HepG2 (cell line): Measurements from ENCODE around the gene FGFR3. TPM values are rescaled to one million over a fixed set of nuclear protein-coding genes. Genes with fewer than 3 reads are reported as not detected.

ENCODE experiments used
- GFI1 ChIP-seq: sonication (generic); formaldehyde crosslinking; IDR thresholded peaks from 2 replicates; pipeline ENCODE4 v1.5.0; 2020; ENCODE audit warnings: missing genetic modification reagents, mild to moderate bottlenecking, borderline replicate concordance
- HNRNPK ChIP-seq: fragments of 200-400 bp; formaldehyde crosslinking; IDR thresholded peaks from 2 replicates; pipeline ENCODE4 v1.6.1; 2018; ENCODE audit warnings: low read length, low read depth, moderate library complexity, mild to moderate bottlenecking; ENCODE audit not compliant: poor library complexity, severe bottlenecking
- KDM2A ChIP-seq: sonication (generic); formaldehyde crosslinking; IDR thresholded peaks from 2 replicates; pipeline ENCODE4 v1.4.0; 2020; ENCODE audit warnings: low read depth, missing genetic modification reagents, borderline replicate concordance
- KLF16 ChIP-seq, 2 experiments: sonication (generic) in 1 of 2; formaldehyde crosslinking in 1 of 2; IDR thresholded peaks; 2 replicates each; pipeline versions ENCODE4 v1.6.1 to v1.8.0; 2016 to 2023; ENCODE audit warnings: missing genetic modification reagents in 2 of 2, missing compliant biosample characterization in 1 of 2
- NR2F6 ChIP-seq, 2 experiments: IDR thresholded peaks; 2 replicates each; pipeline ENCODE4 v1.6.1; 2016; ENCODE audit warnings: antibody characterized with exemption in 1 of 2, mild to moderate bottlenecking in 1 of 2
- RARA ChIP-seq: IDR thresholded peaks from 2 replicates; pipeline ENCODE4 v1.6.1; 2016; ENCODE audit warnings: missing genetic modification reagents, missing compliant biosample characterization
- RBFOX2 ChIP-seq: fragments of 200-400 bp; formaldehyde crosslinking; IDR thresholded peaks from 2 replicates; pipeline ENCODE4 v1.6.1; 2017; ENCODE audit warnings: low read depth, mild to moderate bottlenecking, low read length
- SP5 ChIP-seq: IDR thresholded peaks from 2 replicates; pipeline ENCODE4 v1.6.1; 2016; ENCODE audit warnings: low read depth, borderline replicate concordance
- TCF12 ChIP-seq, 2 experiments: fragments of 450-650 bp in 1 of 2; sonication (generic) in 1 of 2; formaldehyde crosslinking in 1 of 2; IDR thresholded peaks; 2 replicates each; pipeline versions ENCODE4 v1.6.1 to v1.8.0; 2017 to 2022; ENCODE audit warnings: antibody characterized with exemption in 1 of 2, mild to moderate bottlenecking in 1 of 2, missing genetic modification reagents in 1 of 2, moderate library complexity in 1 of 2
- YEATS4 ChIP-seq: sonication (generic); formaldehyde crosslinking; IDR thresholded peaks from 2 replicates; pipeline ENCODE4 v1.4.0; 2020; ENCODE audit warnings: missing genetic modification reagents, borderline replicate concordance
- ZBTB7A ChIP-seq: sonication (generic); formaldehyde crosslinking; IDR thresholded peaks from 2 replicates; pipeline ENCODE4 v1.8.0; 2022; ENCODE audit warnings: mild to moderate bottlenecking, missing genetic modification reagents
- ZBTB7B ChIP-seq: sonication (generic); formaldehyde crosslinking; IDR thresholded peaks from 2 replicates; pipeline ENCODE4 v1.4.0; 2020; ENCODE audit warnings: missing genetic modification reagents
- ZC3H13 ChIP-seq: sonication (generic); formaldehyde crosslinking; IDR thresholded peaks from 2 replicates; pipeline ENCODE4 v1.8.1; 2023; ENCODE audit warnings: mild to moderate bottlenecking, missing genetic modification reagents, moderate library complexity
- ZNF614 ChIP-seq: IDR thresholded peaks from 2 replicates; pipeline ENCODE4 v1.6.1; 2018; ENCODE audit warnings: missing biosample characterization, missing genetic modification reagents, inconsistent platforms, borderline replicate concordance
- ZNF746 ChIP-seq: sonication (generic); formaldehyde crosslinking; IDR thresholded peaks from 2 replicates; pipeline ENCODE4 v1.8.0; 2022; ENCODE audit warnings: mild to moderate bottlenecking, missing genetic modification reagents
- polyA plus RNA-seq, 8 experiments: library from polyadenylated mRNA; depleted of rRNA in 3 of 8; stranded (reverse) in 7 of 8; unstranded in 1 of 8; fragments of >200 nt; fragmentation: Illumina TruSeq in 4 of 8; extraction: Trizol in 4 of 8; gene quantifications; 2 replicates each; pipeline versions ENCODE4 v1.2.1 to v1.2.3, GENCODE V29; 2011 to 2016; ENCODE audit warnings: low read depth in 4 of 8, missing spikeins in 1 of 8, mixed read lengths in 1 of 8; ENCODE audit not compliant: insufficient read depth in 1 of 8
- total RNA-seq, 5 experiments: library from RNA; depleted of rRNA; stranded (reverse); fragments of >200 nt; fragmentation: Illumina TruSeq; extraction: Trizol; gene quantifications; 2 replicates each; pipeline ENCODE4 v1.2.3, GENCODE V29; 2016; ENCODE audit warnings: low read depth in 1 of 5
- TF ChIP-seq, protein P1 (sequence below): sonication (generic); formaldehyde crosslinking; IDR thresholded peaks from 2 replicates; pipeline ENCODE4 v1.5.0; 2020; ENCODE audit warnings: mild to moderate bottlenecking, missing genetic modification reagents, moderate library complexity
- TF ChIP-seq, protein P2 (sequence below): sonication (generic); formaldehyde crosslinking; IDR thresholded peaks from 2 replicates; pipeline ENCODE4 v1.5.0; 2020; ENCODE audit warnings: missing genetic modification reagents
- TF ChIP-seq, protein P3 (sequence below): sonication (generic); formaldehyde crosslinking; IDR thresholded peaks from 2 replicates; pipeline ENCODE4 v1.4.0; 2020; ENCODE audit warnings: mild to moderate bottlenecking, missing genetic modification reagents
- TF ChIP-seq, protein P4 (sequence below): sonication (generic); formaldehyde crosslinking; IDR thresholded peaks from 2 replicates; pipeline ENCODE4 v1.8.1; 2023; ENCODE audit warnings: mild to moderate bottlenecking, moderate library complexity, missing genetic modification reagents

The FGFR3 gene
- total and polyA plus RNA-seq, 2 of the 13 experiments (the other 11 are each of a cell fraction or from before 2014, with no cell fraction given) = 103 to 109 TPM

DNA sequence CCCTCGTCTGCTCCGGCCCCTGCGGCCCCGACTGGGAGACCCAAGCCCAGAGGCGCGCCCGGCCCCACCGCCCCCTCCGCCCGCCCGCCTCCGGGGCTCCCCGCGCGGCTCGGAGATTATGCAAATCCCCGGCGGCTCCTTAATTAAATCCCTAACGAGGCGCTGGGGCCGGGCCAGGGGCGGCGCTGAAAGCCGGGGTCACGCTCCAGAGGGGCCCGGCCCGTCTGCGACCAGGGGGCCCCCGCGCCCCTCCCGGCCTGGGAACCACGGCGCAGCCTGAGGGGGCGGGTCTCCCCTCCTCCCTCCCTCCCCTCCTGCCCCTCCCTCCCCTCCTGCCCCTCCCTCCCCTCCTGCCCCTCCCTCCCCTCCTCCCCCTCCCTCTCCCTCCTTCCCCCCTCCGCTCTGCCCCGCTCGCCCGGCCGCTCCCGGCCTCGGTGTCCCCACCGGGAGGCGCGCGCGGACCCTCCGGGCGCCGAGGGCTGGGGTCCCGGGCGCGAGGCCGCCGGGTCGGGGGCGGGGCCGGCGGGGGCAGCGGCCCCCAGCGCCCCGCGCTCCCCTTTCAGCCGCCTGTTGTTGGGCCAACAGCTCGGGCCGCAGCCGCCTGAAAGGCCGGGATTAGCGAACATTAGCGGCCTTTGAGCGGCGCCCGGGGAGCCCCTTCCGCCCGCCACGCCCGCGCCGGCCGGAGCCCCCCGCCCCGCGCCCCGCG is 25.9 kb upstream of the FGFR3 start (continued):
- TF ChIP-seq, protein P1, sequence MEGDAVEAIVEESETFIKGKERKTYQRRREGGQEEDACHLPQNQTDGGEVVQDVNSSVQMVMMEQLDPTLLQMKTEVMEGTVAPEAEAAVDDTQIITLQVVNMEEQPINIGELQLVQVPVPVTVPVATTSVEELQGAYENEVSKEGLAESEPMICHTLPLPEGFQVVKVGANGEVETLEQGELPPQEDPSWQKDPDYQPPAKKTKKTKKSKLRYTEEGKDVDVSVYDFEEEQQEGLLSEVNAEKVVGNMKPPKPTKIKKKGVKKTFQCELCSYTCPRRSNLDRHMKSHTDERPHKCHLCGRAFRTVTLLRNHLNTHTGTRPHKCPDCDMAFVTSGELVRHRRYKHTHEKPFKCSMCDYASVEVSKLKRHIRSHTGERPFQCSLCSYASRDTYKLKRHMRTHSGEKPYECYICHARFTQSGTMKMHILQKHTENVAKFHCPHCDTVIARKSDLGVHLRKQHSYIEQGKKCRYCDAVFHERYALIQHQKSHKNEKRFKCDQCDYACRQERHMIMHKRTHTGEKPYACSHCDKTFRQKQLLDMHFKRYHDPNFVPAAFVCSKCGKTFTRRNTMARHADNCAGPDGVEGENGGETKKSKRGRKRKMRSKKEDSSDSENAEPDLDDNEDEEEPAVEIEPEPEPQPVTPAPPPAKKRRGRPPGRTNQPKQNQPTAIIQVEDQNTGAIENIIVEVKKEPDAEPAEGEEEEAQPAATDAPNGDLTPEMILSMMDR = peak; percentile 33; the same call in 1 of the 2 replicates
- TF ChIP-seq RBFOX2 (peak; percentile 50; the same call in 1 of the 2 replicates), ZNF746 (0 out of 2 replicates have a peak, but pooled peaks have one; percentile 19), ZC3H13 (CRISPR knock-in tag) (0 out of 2 replicates have a peak, but pooled peaks have one; percentile 2), ZNF614 (CRISPR knock-in tag) (no peak), HNRNPK (peak; percentile 99), KLF16 (CRISPR knock-in tag; IDR thresholded peaks at IDR 0.05) (0 out of 4 replicates have a peak, but pooled peaks of 1 of the 2 experiments have one; percentile 1), TCF12 (IDR thresholded peaks at IDR 0.05) (no peak), TCF12 (CRISPR knock-in tag; IDR thresholded peaks at IDR 0.05) (peak; percentile 13; the same call in 1 of the 2 replicates), GFI1 (CRISPR knock-in tag) (0 out of 2 replicates have a peak, but pooled peaks have one; percentile 0), SP5 (CRISPR knock-in tag) (peak; percentile 75), NR2F6 (IDR thresholded peaks at IDR 0.05) (no peak), NR2F6 (CRISPR knock-in tag; IDR thresholded peaks at IDR 0.05) (peak; percentile 56; the same call in 1 of the 2 replicates), ZBTB7B (CRISPR knock-in tag) (peak; percentile 7), KDM2A (CRISPR knock-in tag) (peak; percentile 2; the same call in 1 of the 2 replicates), RARA (CRISPR knock-in tag) (0 out of 2 replicates have a peak, but pooled peaks have one; percentile 11), ZBTB7A (CRISPR knock-in tag) (no peak), YEATS4 (CRISPR knock-in tag) (0 out of 2 replicates have a peak, but pooled peaks have one; percentile 3)
- TF ChIP-seq, protein P2, sequence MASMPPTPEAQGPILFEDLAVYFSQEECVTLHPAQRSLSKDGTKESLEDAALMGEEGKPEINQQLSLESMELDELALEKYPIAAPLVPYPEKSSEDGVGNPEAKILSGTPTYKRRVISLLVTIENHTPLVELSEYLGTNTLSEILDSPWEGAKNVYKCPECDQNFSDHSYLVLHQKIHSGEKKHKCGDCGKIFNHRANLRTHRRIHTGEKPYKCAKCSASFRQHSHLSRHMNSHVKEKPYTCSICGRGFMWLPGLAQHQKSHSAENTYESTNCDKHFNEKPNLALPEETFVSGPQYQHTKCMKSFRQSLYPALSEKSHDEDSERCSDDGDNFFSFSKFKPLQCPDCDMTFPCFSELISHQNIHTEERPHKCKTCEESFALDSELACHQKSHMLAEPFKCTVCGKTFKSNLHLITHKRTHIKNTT (CRISPR knock-in tag) = no peak
- TF ChIP-seq, protein P3, sequence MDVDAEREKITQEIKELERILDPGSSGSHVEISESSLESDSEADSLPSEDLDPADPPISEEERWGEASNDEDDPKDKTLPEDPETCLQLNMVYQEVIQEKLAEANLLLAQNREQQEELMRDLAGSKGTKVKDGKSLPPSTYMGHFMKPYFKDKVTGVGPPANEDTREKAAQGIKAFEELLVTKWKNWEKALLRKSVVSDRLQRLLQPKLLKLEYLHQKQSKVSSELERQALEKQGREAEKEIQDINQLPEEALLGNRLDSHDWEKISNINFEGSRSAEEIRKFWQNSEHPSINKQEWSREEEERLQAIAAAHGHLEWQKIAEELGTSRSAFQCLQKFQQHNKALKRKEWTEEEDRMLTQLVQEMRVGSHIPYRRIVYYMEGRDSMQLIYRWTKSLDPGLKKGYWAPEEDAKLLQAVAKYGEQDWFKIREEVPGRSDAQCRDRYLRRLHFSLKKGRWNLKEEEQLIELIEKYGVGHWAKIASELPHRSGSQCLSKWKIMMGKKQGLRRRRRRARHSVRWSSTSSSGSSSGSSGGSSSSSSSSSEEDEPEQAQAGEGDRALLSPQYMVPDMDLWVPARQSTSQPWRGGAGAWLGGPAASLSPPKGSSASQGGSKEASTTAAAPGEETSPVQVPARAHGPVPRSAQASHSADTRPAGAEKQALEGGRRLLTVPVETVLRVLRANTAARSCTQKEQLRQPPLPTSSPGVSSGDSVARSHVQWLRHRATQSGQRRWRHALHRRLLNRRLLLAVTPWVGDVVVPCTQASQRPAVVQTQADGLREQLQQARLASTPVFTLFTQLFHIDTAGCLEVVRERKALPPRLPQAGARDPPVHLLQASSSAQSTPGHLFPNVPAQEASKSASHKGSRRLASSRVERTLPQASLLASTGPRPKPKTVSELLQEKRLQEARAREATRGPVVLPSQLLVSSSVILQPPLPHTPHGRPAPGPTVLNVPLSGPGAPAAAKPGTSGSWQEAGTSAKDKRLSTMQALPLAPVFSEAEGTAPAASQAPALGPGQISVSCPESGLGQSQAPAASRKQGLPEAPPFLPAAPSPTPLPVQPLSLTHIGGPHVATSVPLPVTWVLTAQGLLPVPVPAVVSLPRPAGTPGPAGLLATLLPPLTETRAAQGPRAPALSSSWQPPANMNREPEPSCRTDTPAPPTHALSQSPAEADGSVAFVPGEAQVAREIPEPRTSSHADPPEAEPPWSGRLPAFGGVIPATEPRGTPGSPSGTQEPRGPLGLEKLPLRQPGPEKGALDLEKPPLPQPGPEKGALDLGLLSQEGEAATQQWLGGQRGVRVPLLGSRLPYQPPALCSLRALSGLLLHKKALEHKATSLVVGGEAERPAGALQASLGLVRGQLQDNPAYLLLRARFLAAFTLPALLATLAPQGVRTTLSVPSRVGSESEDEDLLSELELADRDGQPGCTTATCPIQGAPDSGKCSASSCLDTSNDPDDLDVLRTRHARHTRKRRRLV (CRISPR knock-in tag) = no peak
- TF ChIP-seq, protein P4, sequence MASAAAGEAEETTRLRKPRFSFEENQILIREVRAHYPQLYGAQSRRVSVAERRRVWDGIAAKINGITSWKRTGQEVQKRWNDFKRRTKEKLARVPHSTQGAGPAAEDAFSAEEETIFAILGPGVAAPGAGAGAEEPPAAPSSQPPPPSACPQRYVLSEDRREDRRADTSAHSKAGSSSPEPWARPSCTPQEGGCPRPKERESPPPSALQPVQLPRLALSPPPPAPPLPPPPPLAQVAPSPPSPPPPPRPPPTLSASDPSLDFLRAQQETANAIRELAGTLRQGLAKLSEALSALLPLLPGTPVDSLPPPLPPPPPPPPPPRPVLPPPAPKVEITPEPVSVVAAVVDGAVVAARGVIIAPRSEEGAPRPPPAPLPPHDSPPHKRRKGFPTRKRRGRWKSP (CRISPR knock-in tag) = 0 out of 2 replicates have a peak, but pooled peaks have one; percentile 4
